ENCODE measurements around the gene PGM5.

- TF ChIP-seq CTCF (IDR thresholded peaks at IDR 0.05; ENCODE audit: low read depth, low read length) (no peak), EZH2phosphoT487 (IDR thresholded peaks at IDR 0.05; ENCODE audit: low read depth) (no peak)
These were observed 72.1 kb downstream of the PGM5 start for GRCh38 chr9:68428481-68428880.

Data from OCI-LY3 (cell line).